HG03196 (cell line): Measurements from ENCODE around the gene C11orf65.
"Not testable (repeated sequence)": the region's sequence is repeated elsewhere in the genome, so short reads cannot be mapped to it uniquely, and the experiment has no call there.

Experiments used
- ATAC-seq: cut with Tn5 transposase; IDR thresholded peaks from one replicate; pipeline ENCODE4 v1.9.1; 2021; ENCODE audit not compliant: unreplicated experiment

Gene C11orf65

GRCh38 chr11:108474664-108475463 is 7.5 kb upstream of the C11orf65 start:
- no peak for ATAC-seq

- ATAC-seq, result no peak
These were observed 5.4 kb upstream of the C11orf65 start for GRCh38 chr11:108472681-108473080.

- ATAC-seq, result no peak
These were observed 1.1 kb upstream of the C11orf65 start for GRCh38 chr11:108468478-108468864.

GRCh38 chr11:108466405-108466804 is 924 bp downstream of the C11orf65 start:
- ATAC-seq, result no peak

- no peak for ATAC-seq
These were observed 14.0 kb downstream of the C11orf65 start for GRCh38 chr11:108453207-108453835.

GRCh38 chr11:108441445-108441844 is 25.9 kb downstream of the C11orf65 start:
- ATAC-seq, result not testable (repeated sequence)

- ATAC-seq, result no peak
These were observed 30.7 kb downstream of the C11orf65 start for GRCh38 chr11:108436594-108436993.

- ATAC-seq, result no peak
These were observed 32.3 kb downstream of the C11orf65 start for GRCh38 chr11:108435066-108435465.

GRCh38 chr11:108432783-108433182 is 34.5 kb downstream of the C11orf65 start:
- ATAC-seq, result no peak

- ATAC-seq, result no peak
These were observed 35.3 kb downstream of the C11orf65 start for GRCh38 chr11:108431997-108432396.

GRCh38 chr11:108431370-108431769 is 36.0 kb downstream of the C11orf65 start:
- ATAC-seq, result no peak

GRCh38 chr11:108417551-108417950 is 49.8 kb downstream of the C11orf65 start:
- ATAC-seq, result not testable (repeated sequence)

GRCh38 chr11:108414958-108415357 is 52.4 kb downstream of the C11orf65 start:
- ATAC-seq, result no peak

GRCh38 chr11:108405706-108406105 is 61.6 kb downstream of the C11orf65 start:
- ATAC-seq, result no peak

- no peak for ATAC-seq
These were observed 64.3 kb downstream of the C11orf65 start for GRCh38 chr11:108403052-108403451.

- no peak for ATAC-seq
These were observed 65.1 kb downstream of the C11orf65 start for GRCh38 chr11:108402241-108402640.

- no peak for ATAC-seq
These were observed 68.9 kb downstream of the C11orf65 start for GRCh38 chr11:108398439-108398838.

- ATAC-seq, result not testable (repeated sequence)
These were observed 70.7 kb downstream of the C11orf65 start for GRCh38 chr11:108396672-108397071.

- ATAC-seq, result no peak
These were observed 72.5 kb downstream of the C11orf65 start for GRCh38 chr11:108394744-108395284.

- ATAC-seq, result no peak
These were observed 74.3 kb downstream of the C11orf65 start for GRCh38 chr11:108393046-108393445.

- ATAC-seq, result no peak
These were observed 75.0 kb downstream of the C11orf65 start for GRCh38 chr11:108392353-108392752.

- ATAC-seq, result no peak
These were observed 78.8 kb downstream of the C11orf65 start for GRCh38 chr11:108388576-108388975.
